ENCODE results near the gene DUSP15. TPM values are rescaled to one million over a fixed set of nuclear protein-coding genes. Genes with fewer than 3 reads are reported as not detected.

The DUSP15 gene
- polyA plus RNA-seq, 1 donor from 2014 or later = 62.7 TPM

DNA sequence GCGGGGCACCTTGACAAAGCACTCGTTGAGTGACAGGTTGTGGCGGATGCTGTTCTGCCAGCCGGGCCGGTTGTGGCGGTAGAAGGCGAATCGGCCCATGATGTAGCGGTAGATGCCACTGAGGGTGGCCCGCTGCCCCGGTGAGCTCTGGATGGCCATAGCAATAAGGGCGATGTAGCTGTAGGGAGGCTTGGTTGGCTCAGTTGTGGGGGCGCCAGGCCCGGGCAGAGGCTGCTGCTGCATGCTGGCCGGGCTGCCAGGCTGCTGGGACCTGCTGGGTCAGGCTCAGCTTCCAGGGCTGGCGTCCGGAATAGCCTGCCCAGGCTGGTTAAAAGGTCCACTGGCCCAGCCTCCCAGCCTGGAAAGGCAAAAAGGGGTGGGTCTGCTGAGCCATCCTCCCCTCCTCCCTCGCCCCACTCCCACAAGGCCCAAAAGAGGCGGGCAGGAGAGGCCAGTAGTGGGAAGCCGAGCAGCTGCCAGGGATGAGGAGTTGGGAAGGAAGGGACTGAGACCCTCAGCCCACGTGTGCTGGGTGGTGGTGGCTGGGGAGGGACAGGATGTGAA, 24.9 kb downstream of the DUSP15 start, which contains the start of gene FOXS1:
TSS of gene FOXS1 (minus strand) at position 305 of the 564 bp plus-strand sequence. CDS start at position 243, 62 bp downstream.
- Histone ChIP-seq H2AFZ (ENCODE audit: low read depth, low read length) (no peak within 1 kb of the TSS), H3F3A (ENCODE audit: insufficient read depth, low read length, poor library complexity, severe bottlenecking) (no peaks in the 10 kb centered on the region), H3K9me2 (ENCODE audit: insufficient read depth, low read length) (no peaks in the 10 kb centered on the region), H3K27me3 (ENCODE audit: insufficient read depth, low read depth, low read length) (peaks cover 10% of the 10 kb centered on the region), H3K9ac (ENCODE audit: low read length) (no peak within 1 kb of the TSS), H3K79me2 (replicated peaks; ENCODE audit: insufficient read depth, low read length) (no peaks in the 10 kb centered on the region), H3K4me2 (ENCODE audit: low read length) (no peak within 1 kb of the TSS), H3K36me3 (ENCODE audit: insufficient read depth, low read length) (no peaks in the 10 kb centered on the region), H3K27ac (ENCODE audit: low read length) (no peak within 1 kb of the TSS), H3K9me3 (ENCODE audit: low read length) (no peaks in the 10 kb centered on the region), H3K4me3 (ENCODE audit: low read length) (no peak within 1 kb of the TSS), H4K20me1 (ENCODE audit: insufficient read depth) (no peaks in the 10 kb centered on the region)
- TF ChIP-seq EZH2 (IDR thresholded peaks at IDR 0.05; ENCODE audit: borderline replicate concordance, insufficient read depth, low read length, poor library complexity, severe bottlenecking) = no peak
- TF ChIP-seq MXI1 (conservative IDR thresholded peaks at IDR 0.05; ENCODE audit: poor library complexity, severe bottlenecking) = no peak
- TF ChIP-seq, protein P1, sequence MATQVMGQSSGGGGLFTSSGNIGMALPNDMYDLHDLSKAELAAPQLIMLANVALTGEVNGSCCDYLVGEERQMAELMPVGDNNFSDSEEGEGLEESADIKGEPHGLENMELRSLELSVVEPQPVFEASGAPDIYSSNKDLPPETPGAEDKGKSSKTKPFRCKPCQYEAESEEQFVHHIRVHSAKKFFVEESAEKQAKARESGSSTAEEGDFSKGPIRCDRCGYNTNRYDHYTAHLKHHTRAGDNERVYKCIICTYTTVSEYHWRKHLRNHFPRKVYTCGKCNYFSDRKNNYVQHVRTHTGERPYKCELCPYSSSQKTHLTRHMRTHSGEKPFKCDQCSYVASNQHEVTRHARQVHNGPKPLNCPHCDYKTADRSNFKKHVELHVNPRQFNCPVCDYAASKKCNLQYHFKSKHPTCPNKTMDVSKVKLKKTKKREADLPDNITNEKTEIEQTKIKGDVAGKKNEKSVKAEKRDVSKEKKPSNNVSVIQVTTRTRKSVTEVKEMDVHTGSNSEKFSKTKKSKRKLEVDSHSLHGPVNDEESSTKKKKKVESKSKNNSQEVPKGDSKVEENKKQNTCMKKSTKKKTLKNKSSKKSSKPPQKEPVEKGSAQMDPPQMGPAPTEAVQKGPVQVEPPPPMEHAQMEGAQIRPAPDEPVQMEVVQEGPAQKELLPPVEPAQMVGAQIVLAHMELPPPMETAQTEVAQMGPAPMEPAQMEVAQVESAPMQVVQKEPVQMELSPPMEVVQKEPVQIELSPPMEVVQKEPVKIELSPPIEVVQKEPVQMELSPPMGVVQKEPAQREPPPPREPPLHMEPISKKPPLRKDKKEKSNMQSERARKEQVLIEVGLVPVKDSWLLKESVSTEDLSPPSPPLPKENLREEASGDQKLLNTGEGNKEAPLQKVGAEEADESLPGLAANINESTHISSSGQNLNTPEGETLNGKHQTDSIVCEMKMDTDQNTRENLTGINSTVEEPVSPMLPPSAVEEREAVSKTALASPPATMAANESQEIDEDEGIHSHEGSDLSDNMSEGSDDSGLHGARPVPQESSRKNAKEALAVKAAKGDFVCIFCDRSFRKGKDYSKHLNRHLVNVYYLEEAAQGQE (IDR thresholded peaks at IDR 0.05; ENCODE audit: borderline replicate concordance) = no peak
- TF ChIP-seq, protein P2, sequence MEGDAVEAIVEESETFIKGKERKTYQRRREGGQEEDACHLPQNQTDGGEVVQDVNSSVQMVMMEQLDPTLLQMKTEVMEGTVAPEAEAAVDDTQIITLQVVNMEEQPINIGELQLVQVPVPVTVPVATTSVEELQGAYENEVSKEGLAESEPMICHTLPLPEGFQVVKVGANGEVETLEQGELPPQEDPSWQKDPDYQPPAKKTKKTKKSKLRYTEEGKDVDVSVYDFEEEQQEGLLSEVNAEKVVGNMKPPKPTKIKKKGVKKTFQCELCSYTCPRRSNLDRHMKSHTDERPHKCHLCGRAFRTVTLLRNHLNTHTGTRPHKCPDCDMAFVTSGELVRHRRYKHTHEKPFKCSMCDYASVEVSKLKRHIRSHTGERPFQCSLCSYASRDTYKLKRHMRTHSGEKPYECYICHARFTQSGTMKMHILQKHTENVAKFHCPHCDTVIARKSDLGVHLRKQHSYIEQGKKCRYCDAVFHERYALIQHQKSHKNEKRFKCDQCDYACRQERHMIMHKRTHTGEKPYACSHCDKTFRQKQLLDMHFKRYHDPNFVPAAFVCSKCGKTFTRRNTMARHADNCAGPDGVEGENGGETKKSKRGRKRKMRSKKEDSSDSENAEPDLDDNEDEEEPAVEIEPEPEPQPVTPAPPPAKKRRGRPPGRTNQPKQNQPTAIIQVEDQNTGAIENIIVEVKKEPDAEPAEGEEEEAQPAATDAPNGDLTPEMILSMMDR (IDR thresholded peaks at IDR 0.05; ENCODE audit: poor library complexity, severe bottlenecking) = no peak
- TF ChIP-seq POLR2AphosphoS5 (IDR thresholded peaks at IDR 0.05) = no peak
- TF ChIP-seq EP300 (conservative IDR thresholded peaks at IDR 0.05; ENCODE audit: poor library complexity, severe bottlenecking) = no peak
- TF ChIP-seq RAD21 (conservative IDR thresholded peaks at IDR 0.05) = no peak
- no peak for TF ChIP-seq SMC3 (conservative IDR thresholded peaks at IDR 0.05; ENCODE audit: poor library complexity)
- no peak for TF ChIP-seq TAF1 (IDR thresholded peaks at IDR 0.05; ENCODE audit: low read depth)

DNA sequence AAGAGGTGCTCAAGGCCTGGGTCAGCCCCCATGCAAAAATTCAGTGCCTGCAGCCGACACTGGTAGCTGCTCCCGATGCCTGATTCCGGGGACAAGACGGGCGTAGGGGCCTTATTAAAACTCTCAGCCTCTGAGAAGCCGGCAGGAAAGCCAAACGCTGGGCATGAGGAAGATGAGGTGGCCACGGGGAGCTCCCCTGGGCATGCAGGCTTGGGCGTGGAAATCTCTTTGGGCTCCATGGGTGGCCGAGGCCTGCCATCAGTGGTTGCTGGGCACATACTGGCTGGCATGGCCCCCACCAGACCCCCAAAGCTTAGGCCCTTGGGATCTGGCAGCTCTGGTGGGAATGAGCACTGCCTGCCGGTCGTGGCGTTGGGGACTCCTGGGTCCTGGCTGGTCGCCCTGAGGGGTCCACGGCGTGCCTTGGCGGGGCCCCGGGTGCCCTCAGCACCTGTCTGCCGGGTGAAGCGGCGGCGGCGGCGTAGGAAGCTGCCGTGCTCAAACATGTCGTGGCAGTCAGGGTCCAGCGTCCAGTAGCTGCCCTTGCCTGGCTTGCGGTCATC, 25.5 kb downstream of the DUSP15 start:
- Histone ChIP-seq H3F3A (ENCODE audit: insufficient read depth, low read length, poor library complexity, severe bottlenecking) (no peaks in the 10 kb centered on the region), H3K9ac (ENCODE audit: low read length) (no peak overlapping the region), H2AFZ (ENCODE audit: low read depth, low read length) (no peak overlapping the region), H3K4me3 (ENCODE audit: low read length) (no peak overlapping the region), H3K9me2 (ENCODE audit: insufficient read depth, low read length) (no peaks in the 10 kb centered on the region), H3K36me3 (ENCODE audit: insufficient read depth, low read length) (no peaks in the 10 kb centered on the region), H3K4me2 (ENCODE audit: low read length) (no peak overlapping the region), H3K27me3 (ENCODE audit: insufficient read depth, low read depth, low read length) (peaks cover 6% of the 10 kb centered on the region), H3K27ac (ENCODE audit: low read length) (no peak overlapping the region), H3K79me2 (replicated peaks; ENCODE audit: insufficient read depth, low read length) (no peaks in the 10 kb centered on the region), H4K20me1 (ENCODE audit: insufficient read depth) (no peaks in the 10 kb centered on the region), H3K9me3 (ENCODE audit: low read length) (no peaks in the 10 kb centered on the region)
- no peak for TF ChIP-seq EP300 (conservative IDR thresholded peaks at IDR 0.05; ENCODE audit: poor library complexity, severe bottlenecking)
- TF ChIP-seq MXI1 (conservative IDR thresholded peaks at IDR 0.05; ENCODE audit: poor library complexity, severe bottlenecking) = no peak
- no peak for TF ChIP-seq TAF1 (IDR thresholded peaks at IDR 0.05; ENCODE audit: low read depth)
- TF ChIP-seq, protein P2 (IDR thresholded peaks at IDR 0.05; ENCODE audit: poor library complexity, severe bottlenecking) = no peak
- TF ChIP-seq SMC3 (conservative IDR thresholded peaks at IDR 0.05; ENCODE audit: poor library complexity) = no peak
- no peak for TF ChIP-seq POLR2AphosphoS5 (IDR thresholded peaks at IDR 0.05)
- TF ChIP-seq, protein P1 (IDR thresholded peaks at IDR 0.05; ENCODE audit: borderline replicate concordance) = no peak
- TF ChIP-seq EZH2 (IDR thresholded peaks at IDR 0.05; ENCODE audit: borderline replicate concordance, insufficient read depth, low read length, poor library complexity, severe bottlenecking) = no peak
- no peak for TF ChIP-seq RAD21 (conservative IDR thresholded peaks at IDR 0.05)
